PC-3 (cell line): Measurements from ENCODE around the gene STX5. TPM values are rescaled to one million over a fixed set of nuclear protein-coding genes. Genes with fewer than 3 reads are reported as not detected.

Experiments
- ATAC-seq: fragments of 200-7000 bp; cut with Tn5 transposase; 2 replicates; pipeline ENCODE4 v1.9.1; 2020; ENCODE audit warnings: mild to moderate bottlenecking, moderate library complexity
- BruUV-seq: library from RNA; stranded (reverse); fragments of 400-500 nt; replicated peaks from 2 replicates; lab custom pipeline; 2021; lab: Mats Ljungman, UMichigan
- CTCF ChIA-PET: fragments of 300-600 bp; sonication (Branson Sonifier 250); formaldehyde crosslinking; loops from one replicate; lab custom pipeline; 2022; ENCODE audit warnings: antibody characterized with exemption; lab: Charles Lee
- POLR2A ChIA-PET: fragments of 300-600 bp; sonication (Branson Sonifier 250); formaldehyde crosslinking; loops from one replicate; lab custom pipeline; 2022; ENCODE audit warnings: antibody characterized with exemption; ENCODE audit not compliant: unreplicated experiment; lab: Charles Lee
- DNase-seq: peaks from one replicate; pipeline ENCODE4 v3.0.0-alpha.2; 2015
- H2AFZ ChIP-seq: fragments of 300-600 bp; sonication (generic); 2 replicates; pipeline ENCODE4 v1.6.0; 2016; ENCODE audit warnings: antibody characterized with exemption, low read length
- H3F3A ChIP-seq: fragments of 300-600 bp; sonication (generic); one replicate; pipeline ENCODE4 v1.6.0; 2017; ENCODE audit warnings: antibody characterized with exemption, low read length, control low read depth, mild to moderate bottlenecking; ENCODE audit not compliant: unreplicated experiment
- H3K27ac ChIP-seq: fragments of 300-600 bp; sonication (generic); 2 replicates; pipeline ENCODE4 v1.5.1; 2016; ENCODE audit warnings: mild to moderate bottlenecking, low read length
- H3K27me3 ChIP-seq: fragments of 300-600 bp; sonication (generic); 2 replicates; pipeline ENCODE4 v1.6.1; 2016; ENCODE audit warnings: low read length, mixed read lengths
- H3K36me3 ChIP-seq: fragments of 300-600 bp; sonication (generic); 2 replicates; pipeline ENCODE4 v1.6.1; 2016; ENCODE audit warnings: low read depth, mixed run types, low read length, mixed read lengths
- H3K4me1 ChIP-seq: fragments of 300-600 bp; sonication (generic); 2 replicates; pipeline ENCODE4 v1.5.1; 2016; ENCODE audit warnings: low read length; ENCODE audit not compliant: insufficient read depth
- H3K4me2 ChIP-seq: fragments of 300-600 bp; sonication (generic); 2 replicates; pipeline ENCODE4 v1.6.0; 2016; ENCODE audit warnings: low read length
- H3K4me3 ChIP-seq: fragments of 300-600 bp; sonication (generic); 2 replicates; pipeline ENCODE4 v1.5.1; 2016; ENCODE audit warnings: mild to moderate bottlenecking, low read length, mixed read lengths
- H3K79me2 ChIP-seq: fragments of 300-600 bp; sonication (generic); 2 replicates; pipeline ENCODE4 v1.6.1; 2017; ENCODE audit warnings: low read length, mixed read lengths
- H3K9ac ChIP-seq: fragments of 300-600 bp; sonication (generic); 2 replicates; pipeline ENCODE4 v1.6.0; 2016; ENCODE audit warnings: mild to moderate bottlenecking, low read length
- H3K9me2 ChIP-seq: fragments of 300-600 bp; sonication (generic); replicated peaks from 2 replicates; pipeline ENCODE4 v1.6.1; 2016; ENCODE audit warnings: mixed run types, low read length, mixed read lengths
- H3K9me3 ChIP-seq: fragments of 300-600 bp; sonication (generic); 2 replicates; pipeline ENCODE4 v1.6.1; 2016; ENCODE audit warnings: low read length, mixed read lengths
- H4K20me1 ChIP-seq: fragments of 300-600 bp; sonication (generic); 2 replicates; pipeline ENCODE4 v1.6.1; 2016; ENCODE audit warnings: low read length, mixed read lengths
- CTCF ChIP-seq: fragments of 300-600 bp; sonication (generic); conservative IDR thresholded peaks from 2 replicates; pipeline ENCODE4 v1.5.1; 2017; ENCODE audit warnings: antibody characterized with exemption, low read depth, mild to moderate bottlenecking, low read length
- EZH2 ChIP-seq: fragments of 300-600 bp; sonication (generic); IDR thresholded peaks from one replicate; pipeline ENCODE4 v1.6.1; 2017; ENCODE audit warnings: antibody characterized with exemption, mild to moderate bottlenecking, low read length; ENCODE audit not compliant: unreplicated experiment
- EZH2phosphoT487 ChIP-seq: fragments of 300-600 bp; sonication (generic); IDR thresholded peaks from 2 replicates; pipeline ENCODE4 v1.6.1; 2018; ENCODE audit warnings: mild to moderate bottlenecking, antibody characterized with exemption, low read length, borderline replicate concordance
- intact Hi-C: fragments of 100-400 bp; cut with micrococcal nuclease; formaldehyde crosslinking; loops from 2 replicates; pipeline ENCODE4 v1.9.0; 2023
- total RNA-seq: library from RNA; depleted of rRNA; stranded (reverse); fragments of >200 nt; gene quantifications from 2 replicates; pipeline ENCODE4 v1.2.3, GENCODE V29; 2014

Gene STX5
- total RNA-seq, 1 experiment from 2014 or later, result 48.2 TPM

- ATAC-seq, result peak; percentile 68
- no peaks in the 10 kb centered on the region for H4K20me1 ChIP-seq
- H3K27me3 ChIP-seq, result no peaks in the 10 kb centered on the region
- H3F3A ChIP-seq, result peaks cover 15% of the 10 kb centered on the region
- peak within 1 kb of the TSS; percentile 54 for H3K27ac ChIP-seq
- intact Hi-C loops, result no loop called here
- no peaks in the 10 kb centered on the region for H3K9me2 ChIP-seq
- H3K9me3 ChIP-seq, result no peaks in the 10 kb centered on the region
- peaks cover 36% of the 10 kb centered on the region for H3K79me2 ChIP-seq
- H3K4me3 ChIP-seq, result peak within 1 kb of the TSS; percentile 96
- peak within 1 kb of the TSS; percentile 95 for H3K4me2 ChIP-seq
- POLR2A ChIA-PET, result no interaction called here
- H3K4me1 ChIP-seq, result peaks cover 27% of the 10 kb centered on the region
- peaks cover 38% of the 10 kb centered on the region for H3K36me3 ChIP-seq
- TF ChIP-seq CTCF (no peak), EZH2phosphoT487 (no peak), EZH2 (no peak)
- peak within 1 kb of the TSS; percentile 72 for H2AFZ ChIP-seq
- DNase-seq, result peak; percentile 88
- H3K9ac ChIP-seq, result peak within 1 kb of the TSS; percentile 87
- no TSS peak for BruUV-seq
- CTCF ChIA-PET, result interaction anchor here (0.7 kb wide), 1 partner anchor 44 kb away, joined by 4 read pairs; no protein-coding TSS in a partner anchor
Observed at GRCh38 chr11:62791501-62792201, 40.2 kb downstream of the STX5 start, which contains the start of gene TMEM223. TSS of gene TMEM223 (minus strand) at chr11:62792006. CDS start at chr11:62791994, 12 bp downstream.

GRCh38 chr11:62789576-62789975 lies 42.3 kb downstream of the STX5 start:
- BruUV-seq, result no TSS peak
- Histone ChIP-seq H3K27me3 (no peaks in the 10 kb centered on the region), H3K79me2 (peaks cover 36% of the 10 kb centered on the region), H3K9me2 (no peaks in the 10 kb centered on the region), H4K20me1 (no peaks in the 10 kb centered on the region), H3K4me1 (peaks cover 33% of the 10 kb centered on the region), H3K9ac (no peak overlapping the region), H3F3A (peaks cover 17% of the 10 kb centered on the region), H3K4me2 (no peak overlapping the region), H2AFZ (no peak overlapping the region), H3K9me3 (no peaks in the 10 kb centered on the region), H3K4me3 (no peak overlapping the region), H3K36me3 (peaks cover 24% of the 10 kb centered on the region), H3K27ac (no peak overlapping the region)
- POLR2A ChIA-PET, result interaction anchor here (0.6 kb wide), 1 partner anchor 28 kb away, joined by 4 read pairs; no protein-coding TSS in a partner anchor
- TF ChIP-seq CTCF, result no peak
- TF ChIP-seq EZH2, result no peak
- no peak for TF ChIP-seq EZH2phosphoT487
- DNase-seq (no peak), ATAC-seq (no peak)
- CTCF ChIA-PET, result no interaction called here
- intact Hi-C loops, result no loop called here

GRCh38 chr11:62788991-62789390 lies 42.9 kb downstream of the STX5 start:
- no peak overlapping the region for H2AFZ ChIP-seq
- ChIA-PET POLR2A (interaction anchor here (0.6 kb wide), 1 partner anchor 29 kb away, joined by 4 read pairs; no protein-coding TSS in a partner anchor), CTCF (no interaction called here)
- no peak overlapping the region for H3K27ac ChIP-seq
- no peak overlapping the region for H3K9ac ChIP-seq
- H3K9me3 ChIP-seq, result no peaks in the 10 kb centered on the region
- H3K4me1 ChIP-seq, result peaks cover 33% of the 10 kb centered on the region
- ATAC-seq, result no peak
- DNase-seq, result no peak
- BruUV-seq, result no TSS peak
- no peaks in the 10 kb centered on the region for H4K20me1 ChIP-seq
- peaks cover 19% of the 10 kb centered on the region for H3F3A ChIP-seq
- peaks cover 19% of the 10 kb centered on the region; the same call in 1 of the 2 replicates for H3K36me3 ChIP-seq
- intact Hi-C loops, result no loop called here
- 0 out of 2 replicates have a peak, but pooled peaks have one; percentile 19 for TF ChIP-seq CTCF
- TF ChIP-seq EZH2phosphoT487, result no peak
- TF ChIP-seq EZH2, result no peak
- H3K27me3 ChIP-seq, result no peaks in the 10 kb centered on the region
- 0 out of 2 replicates have a peak overlapping the region, but pooled peaks have one; percentile 86 for H3K4me3 ChIP-seq
- H3K79me2 ChIP-seq, result peaks cover 36% of the 10 kb centered on the region
- H3K9me2 ChIP-seq, result no peaks in the 10 kb centered on the region
- H3K4me2 ChIP-seq, result peak overlapping the region; percentile 84
